HG03103 (cell line): ENCODE data around the gene GPD1L.
"Not testable (repeated sequence)": the region's sequence is repeated elsewhere in the genome, so short reads cannot be mapped to it uniquely, and the experiment has no call there.

Source experiments
- ATAC-seq: cut with Tn5 transposase; IDR thresholded peaks from one replicate; pipeline ENCODE4 v1.9.1; 2021; ENCODE audit warnings: low read depth; ENCODE audit not compliant: unreplicated experiment

Gene GPD1L

GRCh38 chr3:32177702-32178198, 71.3 kb downstream of the GPD1L start:
- peak; percentile 80 for ATAC-seq

- no peak for ATAC-seq
Observed at GRCh38 chr3:32180141-32180784, 73.8 kb downstream of the GPD1L start.

DNA sequence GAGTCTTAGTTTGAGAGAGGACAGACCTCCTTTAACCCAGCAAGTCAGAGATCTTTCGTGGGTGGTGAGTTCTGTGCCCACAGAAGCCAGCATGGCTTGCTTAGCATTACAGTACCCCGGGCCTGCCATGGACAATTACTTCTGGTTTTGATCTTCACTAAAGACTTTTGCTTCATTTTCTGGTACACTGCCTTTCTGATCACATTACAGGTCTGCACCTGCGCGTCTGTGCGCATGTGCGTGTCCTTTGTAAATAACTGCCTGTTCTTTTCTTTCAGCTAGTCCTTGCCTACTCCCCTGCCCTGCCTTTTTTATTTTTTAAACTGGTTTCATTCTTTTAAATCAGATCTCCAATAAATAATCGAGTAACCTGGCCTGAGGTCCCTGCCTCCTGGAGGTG, 74.9 kb downstream of the GPD1L start:
- no peak for ATAC-seq

GRCh38 chr3:32181796-32182195, 75.4 kb downstream of the GPD1L start:
- no peak for ATAC-seq

DNA sequence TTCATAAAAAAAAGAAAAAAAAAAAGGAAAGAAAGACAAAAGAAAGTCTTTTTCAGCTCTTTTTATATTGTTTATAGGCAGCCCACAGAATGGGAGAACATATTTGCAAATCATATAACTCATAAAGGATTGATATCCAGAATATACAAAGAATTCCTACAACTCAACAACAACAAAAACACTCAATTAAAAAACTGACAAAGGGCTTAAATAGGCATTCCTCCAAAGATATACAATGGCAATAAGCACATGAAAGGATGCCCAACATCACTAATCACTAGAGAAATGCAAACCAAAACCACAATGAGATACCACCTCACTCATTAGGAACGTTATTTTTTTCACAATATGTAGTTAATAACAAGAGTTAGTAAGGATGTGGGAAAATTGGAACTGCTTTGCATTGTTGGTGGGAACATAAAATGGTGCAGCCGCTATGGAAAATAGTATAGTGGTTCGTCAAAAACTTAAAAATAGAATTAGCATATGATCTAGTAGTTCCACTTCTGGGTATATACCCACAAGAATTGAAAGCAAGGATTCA, 77.8 kb downstream of the GPD1L start:
- no peak for ATAC-seq

DNA sequence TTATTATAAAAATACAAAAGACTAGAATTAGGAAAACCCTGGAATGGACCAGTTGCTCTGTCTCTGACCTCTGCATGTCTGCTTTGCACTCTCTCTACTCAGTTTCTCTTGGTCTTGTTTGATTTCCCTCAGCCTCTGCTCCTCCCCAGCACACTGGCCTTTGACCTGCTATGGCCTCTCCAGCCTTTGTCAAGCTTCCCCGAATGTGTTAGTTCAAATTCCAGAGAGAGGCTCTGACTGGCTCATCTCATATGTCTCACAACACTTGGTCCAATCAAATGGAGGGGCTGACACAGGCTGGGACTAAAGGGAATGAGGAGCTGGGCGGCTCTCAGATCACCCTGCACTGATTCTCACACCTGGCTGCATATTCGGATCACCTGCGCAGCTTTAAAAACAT, 79.7 kb downstream of the GPD1L start:
- ATAC-seq = no peak

- ATAC-seq = no peak
Observed at GRCh38 chr3:32186876-32187275, 80.5 kb downstream of the GPD1L start.

DNA sequence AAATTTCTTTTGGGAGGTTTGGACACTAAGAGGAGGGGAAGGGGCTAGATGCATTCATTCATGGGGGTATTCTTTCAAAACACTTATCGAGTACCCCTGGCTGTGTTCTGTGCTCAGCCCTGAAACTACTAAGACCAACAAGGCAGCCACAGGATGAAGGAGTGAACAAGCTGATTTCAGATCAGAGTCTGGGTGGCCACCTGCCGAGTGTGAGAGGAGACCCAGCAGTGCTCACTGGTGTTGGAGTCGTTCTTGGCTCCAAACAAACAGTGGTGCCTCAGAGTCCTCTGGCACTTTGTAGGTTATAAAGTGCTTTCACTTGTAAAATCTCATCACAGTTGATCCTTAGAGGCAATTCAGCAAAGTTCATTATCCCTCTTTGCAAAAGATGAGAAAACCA, 83.3 kb downstream of the GPD1L start:
- ATAC-seq = no peak

- not testable (repeated sequence) for ATAC-seq
Observed at GRCh38 chr3:32190556-32190955, 84.1 kb downstream of the GPD1L start.

- no peak for ATAC-seq
Observed at GRCh38 chr3:32193101-32193500, 86.7 kb downstream of the GPD1L start.

DNA sequence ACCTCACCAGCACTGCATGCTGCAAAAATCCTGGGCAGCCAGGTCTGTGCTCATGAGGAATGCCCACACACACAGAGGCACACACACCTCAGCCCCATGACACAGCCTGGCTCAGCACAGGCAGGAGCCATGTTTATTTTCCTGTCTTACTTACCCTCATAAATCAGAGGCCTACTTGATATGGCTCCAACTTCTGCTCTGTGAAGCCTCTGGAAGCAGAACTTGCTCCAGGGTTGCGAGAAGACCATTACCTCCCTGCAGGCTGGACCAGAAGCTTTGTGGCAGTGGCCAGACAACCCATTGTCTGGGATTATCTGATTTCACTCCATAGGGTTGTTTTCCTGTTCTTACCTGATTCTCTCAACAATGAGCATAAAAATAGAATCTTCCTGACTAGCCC, 88.2 kb downstream of the GPD1L start:
- no peak for ATAC-seq

GRCh38 chr3:32195995-32196540, 89.6 kb downstream of the GPD1L start:
- ATAC-seq = no peak

GRCh38 chr3:32197991-32198390, 91.6 kb downstream of the GPD1L start:
- ATAC-seq = no peak

- no peak for ATAC-seq
Observed at GRCh38 chr3:32198714-32199113, 92.3 kb downstream of the GPD1L start.

DNA sequence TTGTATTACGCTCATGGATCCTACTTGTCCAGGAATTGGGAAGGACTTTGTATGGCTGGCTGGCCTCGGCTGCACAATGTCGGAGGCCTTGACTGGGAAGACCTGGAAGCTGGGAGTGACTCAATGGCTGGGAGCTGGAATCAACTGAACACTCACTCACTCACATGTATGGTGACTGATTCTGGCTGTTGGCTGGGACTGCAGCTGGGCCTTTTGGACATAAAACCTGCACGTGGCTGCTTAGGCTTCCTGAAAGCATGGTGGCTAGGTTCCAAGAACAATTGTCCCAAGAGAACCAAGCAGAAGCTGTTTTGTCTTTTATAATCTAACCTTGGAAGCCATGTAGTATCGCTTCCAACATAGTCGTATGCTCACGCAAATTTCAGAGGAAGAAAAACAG, 94.1 kb downstream of the GPD1L start:
- no peak for ATAC-seq

- ATAC-seq = no peak
Observed at GRCh38 chr3:32200992-32201758, 94.8 kb downstream of the GPD1L start.

GRCh38 chr3:32202496-32202895, 96.1 kb downstream of the GPD1L start:
- ATAC-seq = no peak

- ATAC-seq = no peak
Observed at GRCh38 chr3:32203854-32204253, 97.4 kb downstream of the GPD1L start.

- no peak for ATAC-seq
Observed at GRCh38 chr3:32208447-32208846, 102.0 kb downstream of the GPD1L start.

GRCh38 chr3:32215185-32215584, 108.8 kb downstream of the GPD1L start:
- ATAC-seq = no peak

DNA sequence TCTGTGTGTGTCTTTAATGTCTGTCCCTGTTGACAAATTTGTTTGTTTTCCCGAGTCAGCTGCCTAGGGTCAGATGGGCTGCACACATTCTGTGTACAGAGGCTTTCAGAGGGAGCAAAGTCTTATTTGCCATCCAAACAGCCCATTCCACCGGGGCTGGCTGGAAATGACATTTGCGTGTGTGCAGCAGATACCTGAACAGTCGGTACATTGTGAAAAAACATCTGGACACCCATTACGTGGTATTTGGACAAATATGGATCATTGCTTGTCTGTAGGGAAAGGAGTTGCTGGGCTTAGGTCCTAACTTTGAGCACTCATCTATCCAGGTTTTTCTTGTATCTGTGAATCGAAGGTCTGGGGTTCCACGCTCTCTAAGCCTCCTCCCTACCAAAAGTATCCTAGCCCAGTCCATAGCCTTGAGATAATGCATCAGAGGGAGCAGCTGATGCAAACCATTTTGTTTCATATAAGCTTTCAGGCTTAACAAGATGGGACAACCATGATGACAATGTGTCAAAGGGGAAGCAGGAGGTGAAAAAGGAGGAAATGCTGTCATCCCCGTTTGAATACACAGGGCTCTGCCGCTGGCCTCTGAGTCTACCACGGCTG, 109.9 kb downstream of the GPD1L start:
- no peak for ATAC-seq
